Endodermal cell (in vitro differentiated cells): ENCODE results near the gene CAPN5. TPM values are rescaled to one million over a fixed set of nuclear protein-coding genes. Genes with fewer than 3 reads are reported as not detected.

ENCODE experiments used
- DNase-seq: peaks from one replicate; pipeline ENCODE4 v3.0.0-alpha.2; 2017
- H3K27ac ChIP-seq: 2 replicates; pipeline ENCODE4 v1.5.1; 2013; ENCODE audit warnings: mild to moderate bottlenecking, low read depth, low read length, moderate library complexity
- H3K27me3 ChIP-seq: 2 replicates; pipeline ENCODE4 v1.6.1; 2013; ENCODE audit warnings: mild to moderate bottlenecking, low read length, moderate library complexity; ENCODE audit not compliant: insufficient read depth, control insufficient read depth, poor library complexity, severe bottlenecking
- H3K36me3 ChIP-seq: 2 replicates; pipeline ENCODE4 v1.7.0; 2013; ENCODE audit warnings: mild to moderate bottlenecking, low read length, moderate library complexity; ENCODE audit not compliant: control insufficient read depth, insufficient read depth
- H3K4me1 ChIP-seq: one replicate; pipeline ENCODE4 v1.7.0; 2013; ENCODE audit warnings: low read length; ENCODE audit not compliant: control insufficient read depth, insufficient read depth
- H3K4me3 ChIP-seq: 2 replicates; pipeline ENCODE4 v1.5.1; 2013; ENCODE audit warnings: mild to moderate bottlenecking, low read length, moderate library complexity
- H3K9ac ChIP-seq: 2 replicates; pipeline ENCODE4 v1.6.1; 2013; ENCODE audit warnings: mild to moderate bottlenecking, low read length, moderate library complexity; ENCODE audit not compliant: poor library complexity, severe bottlenecking; ENCODE audit errors: extremely low read depth
- H3K9me3 ChIP-seq: 2 replicates; pipeline ENCODE4 v1.6.1; 2013; ENCODE audit warnings: mild to moderate bottlenecking, low read length, moderate library complexity; ENCODE audit not compliant: control insufficient read depth
- H3K27ac Mint-ChIP-seq: 2 replicates; pipeline ENCODE4 v1.8.0; 2020; ENCODE audit warnings: mixed read lengths
- H3K27me3 Mint-ChIP-seq: 2 replicates; pipeline ENCODE4 v1.8.0; 2021; ENCODE audit warnings: mild to moderate bottlenecking, mixed read lengths; ENCODE audit not compliant: insufficient read depth
- H3K36me3 Mint-ChIP-seq: 2 replicates; pipeline ENCODE4 v1.8.0; 2020; ENCODE audit warnings: low read depth, mixed read lengths
- H3K4me1 Mint-ChIP-seq: 2 replicates; pipeline ENCODE4 v1.8.0; 2020; ENCODE audit warnings: mixed read lengths
- H3K4me3 Mint-ChIP-seq: 2 replicates; pipeline ENCODE4 v1.8.0; 2020; ENCODE audit warnings: mild to moderate bottlenecking, moderate library complexity, mixed read lengths
- H3K9me3 Mint-ChIP-seq: 2 replicates; pipeline ENCODE4 v1.8.0; 2020; ENCODE audit warnings: mild to moderate bottlenecking, mixed read lengths
- WGBS, 2 experiments: methylation state at CpG; one replicate each; pipeline versions ENCODE4 v1.1.5 to v1.1.7; 2013; ENCODE audit warnings: missing lambda C conversion rate in 2 of 2, mixed read lengths in 1 of 2; ENCODE audit not compliant: insufficient coverage in 1 of 2, insufficient read length in 1 of 2; 5-methylcytosine and 5-hydroxymethylcytosine counted together
- total RNA-seq, 2 donors: library from RNA; stranded (reverse); fragmentation: NEBNext Ultra II Directional in 1 of 2; extraction: Animal tissue kit (Norgen Biotek cat#: 25700) in 1 of 2; gene quantifications; 2 replicates in 1 of 2; 3 replicates in 1 of 2; pipeline ENCODE4 v1.2.1, GENCODE V29; 2021
- TF ChIP-seq, protein P1 (sequence below): fragments of 200-600 bp; sonication (generic); conservative IDR thresholded peaks from 2 replicates; pipeline ENCODE4 v1.5.0; 2021; ENCODE audit warnings: antibody characterized with exemption, mild to moderate bottlenecking

The CAPN5 gene
- total RNA-seq, 2 donors from 2014 or later, result 17.5 to 21.5 TPM

DNA sequence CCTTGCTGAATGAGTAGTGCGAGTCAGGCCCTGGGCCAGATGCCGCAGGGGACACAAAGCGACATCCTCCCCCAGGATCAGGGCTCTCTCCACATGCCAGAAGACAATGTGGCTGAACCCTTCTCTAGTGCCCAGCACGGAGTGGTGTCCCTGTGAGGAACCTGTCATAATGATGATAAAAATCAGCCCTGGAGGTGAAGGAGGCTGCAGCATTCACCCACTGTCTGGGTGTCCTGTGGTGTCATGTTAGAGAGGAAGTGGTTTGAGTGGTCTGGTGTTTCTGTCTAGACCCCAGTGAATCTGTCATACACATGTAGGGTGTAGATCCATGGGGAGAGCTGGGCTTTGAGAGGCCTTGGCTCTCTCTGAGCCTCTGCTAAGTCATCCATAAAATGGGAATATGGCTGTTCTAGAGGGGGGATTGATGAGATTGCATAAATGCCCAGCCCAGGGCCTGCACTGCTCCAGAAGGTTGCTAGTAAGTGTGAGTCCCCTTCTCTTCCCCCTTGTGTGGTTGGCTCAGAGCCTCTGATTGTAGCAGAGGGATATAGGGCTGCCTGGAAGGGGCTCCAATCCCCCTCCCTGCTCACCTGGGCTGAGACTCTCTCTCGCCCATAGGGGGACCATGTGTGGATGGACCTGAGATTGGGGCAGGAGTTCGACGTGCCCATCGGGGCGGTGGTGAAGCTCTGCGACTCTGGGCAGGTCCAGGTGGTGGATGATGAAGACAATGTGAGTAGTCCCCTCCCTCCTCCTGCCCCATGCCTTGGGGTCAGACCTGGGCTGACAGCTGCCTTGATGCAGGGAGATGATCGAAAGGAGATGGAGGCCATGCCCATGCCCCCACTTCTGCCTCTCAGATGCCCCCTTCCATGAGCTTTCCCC is 75.6 kb downstream of the CAPN5 start:
- Mint-ChIP-seq H3K36me3 (no peaks in the 10 kb centered on the region), H3K27me3 (peaks cover 13% of the 10 kb centered on the region), H3K4me3 (no peak overlapping the region), H3K4me1 (peaks cover 9% of the 10 kb centered on the region), H3K9me3 (no peaks in the 10 kb centered on the region), H3K27ac (no peak overlapping the region)
- no peaks in the 10 kb centered on the region for H3K4me1 ChIP-seq
- H3K9ac ChIP-seq, result no peak overlapping the region
- H3K27me3 ChIP-seq, result peaks cover 9% of the 10 kb centered on the region
- H3K27ac ChIP-seq, result no peak overlapping the region
- WGBS, 2 experiments, result 96 to 100% methylated on average over 1 to 11 of the region's 11 CpGs
- TF ChIP-seq, protein P1, sequence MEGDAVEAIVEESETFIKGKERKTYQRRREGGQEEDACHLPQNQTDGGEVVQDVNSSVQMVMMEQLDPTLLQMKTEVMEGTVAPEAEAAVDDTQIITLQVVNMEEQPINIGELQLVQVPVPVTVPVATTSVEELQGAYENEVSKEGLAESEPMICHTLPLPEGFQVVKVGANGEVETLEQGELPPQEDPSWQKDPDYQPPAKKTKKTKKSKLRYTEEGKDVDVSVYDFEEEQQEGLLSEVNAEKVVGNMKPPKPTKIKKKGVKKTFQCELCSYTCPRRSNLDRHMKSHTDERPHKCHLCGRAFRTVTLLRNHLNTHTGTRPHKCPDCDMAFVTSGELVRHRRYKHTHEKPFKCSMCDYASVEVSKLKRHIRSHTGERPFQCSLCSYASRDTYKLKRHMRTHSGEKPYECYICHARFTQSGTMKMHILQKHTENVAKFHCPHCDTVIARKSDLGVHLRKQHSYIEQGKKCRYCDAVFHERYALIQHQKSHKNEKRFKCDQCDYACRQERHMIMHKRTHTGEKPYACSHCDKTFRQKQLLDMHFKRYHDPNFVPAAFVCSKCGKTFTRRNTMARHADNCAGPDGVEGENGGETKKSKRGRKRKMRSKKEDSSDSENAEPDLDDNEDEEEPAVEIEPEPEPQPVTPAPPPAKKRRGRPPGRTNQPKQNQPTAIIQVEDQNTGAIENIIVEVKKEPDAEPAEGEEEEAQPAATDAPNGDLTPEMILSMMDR, result peak; percentile 11
- no peaks in the 10 kb centered on the region for H3K36me3 ChIP-seq
- DNase-seq, result no peak
- no peak overlapping the region for H3K4me3 ChIP-seq
- no peaks in the 10 kb centered on the region for H3K9me3 ChIP-seq

- Mint-ChIP-seq H3K27me3 (peaks cover 22% of the 10 kb centered on the region), H3K36me3 (no peaks in the 10 kb centered on the region), H3K27ac (no peak overlapping the region), H3K4me1 (peaks cover 13% of the 10 kb centered on the region), H3K9me3 (no peaks in the 10 kb centered on the region), H3K4me3 (no peak overlapping the region)
- Histone ChIP-seq H3K27ac (no peak overlapping the region), H3K27me3 (peaks cover 13% of the 10 kb centered on the region), H3K4me3 (no peak overlapping the region), H3K9ac (no peak overlapping the region), H3K9me3 (no peaks in the 10 kb centered on the region), H3K36me3 (no peaks in the 10 kb centered on the region), H3K4me1 (no peaks in the 10 kb centered on the region)
- WGBS, 2 experiments, result 86 to 98% methylated on average over 6 to 8 of the region's 8 CpGs
- TF ChIP-seq, protein P1, result no peak
- no peak for DNase-seq
These were observed 76.7 kb downstream of the CAPN5 start for GRCh38 chr11:77143405-77144020.

DNA sequence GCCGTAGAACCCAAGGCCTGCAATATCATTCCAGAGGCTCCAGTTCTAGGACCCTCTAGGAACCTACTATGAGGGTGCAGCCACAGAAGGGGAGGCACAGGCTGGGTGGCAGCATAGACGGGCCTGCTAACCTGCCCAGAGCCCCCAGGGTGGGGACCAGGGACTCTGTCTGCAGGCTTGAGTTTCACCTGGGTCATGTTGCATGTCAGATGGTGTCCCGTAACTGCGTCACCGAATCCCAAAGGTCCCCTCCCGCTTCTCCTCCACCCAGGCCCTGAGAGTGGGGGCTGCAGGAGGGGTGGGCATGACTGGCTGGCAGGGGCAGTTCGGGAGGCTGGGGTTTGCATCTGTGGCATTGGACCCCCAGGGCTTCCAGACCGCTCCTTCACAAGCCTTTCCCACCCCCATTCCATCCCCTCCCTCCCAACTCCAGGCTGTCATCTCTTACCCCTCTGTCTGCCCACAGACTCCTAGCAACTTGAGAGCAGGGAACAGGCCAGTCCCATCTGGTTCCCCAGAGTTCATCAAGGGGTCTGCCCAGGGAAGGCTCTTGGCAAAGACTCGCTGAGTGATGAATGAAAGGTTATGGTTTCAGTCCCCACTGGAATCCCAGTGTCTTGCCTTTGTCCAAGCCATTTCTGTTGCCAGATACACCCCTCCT is 77.6 kb downstream of the CAPN5 start:
- Mint-ChIP-seq H3K9me3 (no peaks in the 10 kb centered on the region), H3K4me3 (no peak overlapping the region), H3K4me1 (peaks cover 13% of the 10 kb centered on the region), H3K27ac (no peak overlapping the region), H3K27me3 (peaks cover 23% of the 10 kb centered on the region), H3K36me3 (no peaks in the 10 kb centered on the region)
- H3K9me3 ChIP-seq, result no peaks in the 10 kb centered on the region
- 83 to 100% methylated on average over 1 to 9 of the region's 9 CpGs for WGBS, 2 experiments
- H3K27ac ChIP-seq, result no peak overlapping the region
- H3K4me1 ChIP-seq, result no peaks in the 10 kb centered on the region
- H3K4me3 ChIP-seq, result no peak overlapping the region
- DNase-seq, result no peak
- TF ChIP-seq, protein P1, result no peak
- peaks cover 13% of the 10 kb centered on the region for H3K27me3 ChIP-seq
- no peak overlapping the region for H3K9ac ChIP-seq
- H3K36me3 ChIP-seq, result no peaks in the 10 kb centered on the region
